HG02571 (cell line): Measurements from ENCODE around the gene RPP30.
"Not testable (repeated sequence)": the region's sequence is repeated elsewhere in the genome, so short reads cannot be mapped to it uniquely, and the experiment has no call there.

Experiments
- ATAC-seq: cut with Tn5 transposase; IDR thresholded peaks from one replicate; pipeline ENCODE4 v1.9.1; 2021; ENCODE audit warnings: mild to moderate bottlenecking, moderate library complexity; ENCODE audit not compliant: unreplicated experiment

Gene RPP30

DNA sequence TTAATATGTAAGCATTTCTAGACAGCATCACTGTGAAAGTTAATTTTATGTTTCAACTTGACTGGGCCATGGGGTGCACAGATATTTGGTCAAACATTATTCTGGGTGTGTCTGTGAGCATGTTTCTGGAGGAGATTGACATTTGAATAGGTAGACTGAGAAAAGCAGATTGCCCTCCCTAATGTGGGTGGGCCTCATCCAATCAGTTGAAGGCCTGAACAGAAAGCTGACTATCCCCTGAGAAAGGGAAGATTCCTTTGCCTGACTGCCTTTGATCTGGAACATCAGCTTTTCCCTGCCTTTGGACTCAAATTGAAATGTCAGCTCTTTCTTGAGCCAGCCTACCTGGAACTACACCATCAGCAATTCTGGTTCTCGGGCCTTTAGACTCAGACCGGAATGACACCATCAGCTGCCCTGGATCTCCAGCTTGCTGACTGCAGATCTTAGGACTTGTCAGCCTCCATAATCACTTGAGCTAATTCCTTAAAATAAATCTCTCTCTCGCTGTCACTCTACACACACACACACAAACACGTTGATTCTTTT is 5.7 kb upstream of the RPP30 start:
- no peak for ATAC-seq

- peak; percentile 64 for ATAC-seq
Observed at GRCh38 chr10:90871279-90871765, 452 bp upstream of the RPP30 start.

- ATAC-seq: no peak
Observed at GRCh38 chr10:90872648-90873020, 860 bp downstream of the RPP30 start.

- ATAC-seq: no peak
Observed at GRCh38 chr10:90879062-90879461, 7.3 kb downstream of the RPP30 start.

DNA sequence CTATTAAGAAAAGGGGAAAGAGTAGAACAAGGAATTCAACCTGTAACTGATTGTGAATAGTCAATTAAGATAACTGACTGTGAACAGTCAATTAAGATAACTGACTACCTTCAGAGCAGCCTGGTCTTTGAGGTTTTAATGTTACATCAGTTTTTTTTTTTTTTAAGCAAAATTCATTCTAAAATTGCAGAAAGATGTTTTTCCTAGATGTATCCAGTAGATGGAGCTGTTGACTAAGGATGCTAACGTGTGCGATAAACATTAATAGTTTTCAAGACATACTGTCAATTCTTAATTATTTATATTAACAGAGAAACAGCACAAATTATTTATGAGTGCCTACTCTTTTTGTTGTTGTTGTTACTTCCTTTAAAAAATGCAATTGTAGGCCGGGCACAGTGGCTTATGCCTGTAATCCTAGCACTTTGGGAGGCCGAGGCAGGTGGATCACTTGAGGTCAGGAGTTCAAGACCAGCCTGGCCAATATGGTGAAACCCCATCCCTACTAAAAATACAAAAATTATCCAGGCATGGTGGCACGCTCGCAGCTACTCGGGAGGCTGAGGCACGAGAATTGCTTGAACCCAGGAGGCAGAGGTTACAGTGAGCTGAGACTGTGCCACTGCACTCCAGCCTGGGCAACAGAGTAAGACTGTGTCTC is 8.4 kb downstream of the RPP30 start:
- not testable (repeated sequence) for ATAC-seq

DNA sequence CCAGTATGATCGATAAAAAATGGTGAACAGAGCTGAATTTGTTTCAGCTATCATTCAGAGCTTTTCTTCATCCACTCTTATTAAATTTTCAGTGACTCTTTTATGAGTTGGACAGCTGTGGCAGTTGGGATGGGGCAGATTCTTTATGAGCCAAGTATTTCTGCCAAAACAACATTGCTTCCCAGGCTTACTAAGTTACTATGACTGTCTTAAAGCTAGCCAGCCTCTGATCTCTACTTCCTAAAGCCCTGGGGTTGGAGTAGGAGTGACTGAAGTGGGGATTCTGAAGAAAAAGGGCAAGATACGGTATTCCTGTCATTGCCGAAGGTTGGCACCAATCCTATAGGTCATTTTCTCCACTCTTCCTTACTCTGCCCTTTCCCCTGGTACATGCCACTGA is 12.7 kb downstream of the RPP30 start:
- no peak for ATAC-seq

DNA sequence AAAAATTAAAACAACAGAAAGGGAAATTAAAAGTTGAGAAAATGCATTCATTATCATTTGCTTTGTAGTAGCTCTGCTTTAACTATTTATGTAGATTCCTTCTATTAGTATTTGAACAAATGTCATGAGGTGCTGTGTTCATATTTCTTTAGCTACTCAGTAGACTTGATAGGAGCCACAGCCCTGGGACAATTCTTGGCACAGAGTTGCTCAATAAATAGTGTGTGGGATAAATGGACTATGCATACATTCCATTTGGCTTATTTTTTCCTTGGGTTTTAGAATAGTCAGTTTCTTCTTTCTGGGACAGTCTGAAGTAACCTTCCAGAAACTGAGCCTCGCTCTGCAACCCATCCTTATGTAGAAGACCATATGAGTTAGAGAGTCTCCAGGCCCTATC is 13.4 kb downstream of the RPP30 start:
- no peak for ATAC-seq

DNA sequence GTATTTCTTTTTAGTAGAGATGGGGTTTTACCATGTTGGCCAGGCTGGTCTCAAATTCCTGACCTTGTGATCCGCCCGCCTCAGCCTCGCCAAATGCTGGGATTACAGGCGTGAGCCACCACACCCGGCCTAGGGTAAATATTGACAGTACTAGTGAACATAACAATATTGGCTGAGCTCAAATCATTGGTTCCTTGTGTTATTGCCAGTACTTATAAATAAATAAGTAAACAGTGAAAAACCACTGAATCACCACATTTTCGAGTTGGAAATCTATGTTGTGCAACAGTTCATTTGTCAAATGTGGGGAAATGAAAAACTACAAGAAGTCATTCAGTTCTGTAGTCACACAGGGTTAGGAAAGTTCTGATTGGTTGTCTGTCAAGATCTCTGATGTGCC is 15.8 kb downstream of the RPP30 start:
- no peak for ATAC-seq

- ATAC-seq: no peak
Observed at GRCh38 chr10:90888387-90888786, 16.6 kb downstream of the RPP30 start.

- ATAC-seq: no peak
Observed at GRCh38 chr10:90889636-90890035, 17.9 kb downstream of the RPP30 start.

GRCh38 chr10:90890347-90890746 is 18.6 kb downstream of the RPP30 start:
- no peak for ATAC-seq

GRCh38 chr10:90893190-90893589 is 21.4 kb downstream of the RPP30 start:
- ATAC-seq: no peak

DNA sequence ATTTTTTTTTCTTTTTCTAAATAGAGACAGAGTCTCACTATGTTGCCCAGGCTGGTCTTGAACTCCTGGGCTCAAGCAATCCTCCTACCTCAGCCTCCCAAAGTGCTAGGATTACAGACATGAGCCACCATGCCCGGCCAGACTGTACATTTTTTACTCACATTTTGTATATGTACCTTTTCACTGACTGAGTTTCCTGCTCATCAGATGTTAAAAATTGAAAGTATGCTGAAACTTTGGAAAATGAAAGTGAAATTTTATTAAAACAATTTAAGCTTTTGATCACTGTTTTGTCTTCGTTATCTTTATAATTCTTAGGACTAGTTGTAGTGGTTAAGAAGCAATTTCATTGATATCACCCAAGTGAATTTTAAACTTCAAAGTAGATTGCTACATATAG is 25.1 kb downstream of the RPP30 start:
- not testable (repeated sequence) for ATAC-seq

- ATAC-seq: no peak
Observed at GRCh38 chr10:90905925-90906324, 34.2 kb downstream of the RPP30 start.

DNA sequence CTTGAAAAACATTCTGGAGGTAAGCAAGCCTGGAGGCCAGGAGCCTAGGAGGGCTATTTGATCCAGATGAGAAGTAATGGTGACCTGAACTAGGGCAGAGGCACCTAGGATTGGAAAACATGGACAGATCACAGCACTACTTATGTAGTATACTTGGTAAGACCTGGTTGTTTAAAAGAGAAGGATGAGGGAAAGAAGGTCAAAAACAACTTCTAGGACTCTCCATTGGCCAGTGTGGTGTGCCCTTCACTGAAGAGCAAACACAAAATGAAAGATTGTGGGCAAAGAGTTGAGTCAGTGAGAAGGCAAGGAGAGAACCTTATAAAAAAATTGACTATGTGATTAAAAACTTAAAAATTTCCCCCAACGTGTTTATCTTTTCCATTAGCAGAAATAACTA is 34.8 kb downstream of the RPP30 start:
- no peak for ATAC-seq

DNA sequence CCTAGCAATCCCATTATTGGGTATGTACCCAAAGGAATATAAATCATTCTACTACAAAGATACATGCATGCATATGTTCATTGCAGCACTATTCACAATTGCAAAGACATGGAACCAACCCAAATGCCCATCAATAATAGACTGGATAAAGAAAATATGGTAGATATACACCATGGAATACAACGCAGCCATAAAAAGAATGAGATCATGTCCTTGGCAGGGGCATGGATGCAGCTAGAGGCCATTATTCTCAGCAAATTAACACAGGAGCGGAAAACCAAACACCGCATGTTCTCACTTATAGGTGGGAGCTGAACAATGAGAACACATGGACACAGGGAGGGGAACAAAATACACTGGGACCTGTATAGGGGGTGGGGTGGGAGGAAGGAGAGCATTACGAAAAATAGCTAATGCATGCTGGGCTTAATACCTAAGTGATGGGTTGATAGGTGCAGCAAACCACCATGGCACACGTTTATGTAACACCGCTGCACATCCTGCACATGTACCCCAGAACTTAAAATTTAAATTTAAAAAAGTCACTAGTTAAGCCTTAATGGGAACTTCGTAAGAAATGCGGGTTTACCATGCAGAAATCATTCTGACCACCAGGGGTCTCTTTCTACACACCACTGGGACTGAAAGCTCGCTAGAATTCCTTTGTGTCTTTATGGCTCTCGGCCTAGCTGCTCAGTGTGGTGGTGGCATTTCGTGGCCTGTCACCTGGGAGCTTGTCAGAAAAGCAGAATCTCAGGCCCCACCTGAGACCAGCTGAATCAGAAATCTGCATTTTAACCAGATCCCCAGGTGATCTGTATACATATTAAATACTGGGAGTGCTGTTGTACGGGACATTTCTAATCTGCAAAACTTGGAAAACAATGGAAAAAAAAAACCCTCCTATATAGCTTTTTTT is 39.6 kb downstream of the RPP30 start:
- peak; percentile 80 for ATAC-seq

DNA sequence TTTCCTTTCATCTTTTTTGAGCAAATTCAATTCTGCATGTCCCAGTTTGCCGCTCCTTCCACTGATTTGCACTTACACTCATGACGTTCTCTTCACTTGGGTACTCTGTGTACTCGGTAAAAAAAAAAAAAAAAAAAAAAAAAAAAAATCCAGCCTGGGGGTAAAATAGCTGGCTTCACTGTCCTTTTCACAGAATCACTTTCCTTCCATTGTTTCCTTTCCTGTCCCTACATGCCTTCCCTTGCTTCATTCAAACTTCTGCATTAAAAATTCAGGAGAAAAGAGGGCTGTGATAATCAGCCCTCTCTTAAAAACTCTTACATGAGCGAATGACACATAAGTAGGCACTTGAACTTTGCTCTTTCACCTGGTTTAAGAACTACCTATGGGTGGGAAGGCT is 40.4 kb downstream of the RPP30 start:
- ATAC-seq: no peak

DNA sequence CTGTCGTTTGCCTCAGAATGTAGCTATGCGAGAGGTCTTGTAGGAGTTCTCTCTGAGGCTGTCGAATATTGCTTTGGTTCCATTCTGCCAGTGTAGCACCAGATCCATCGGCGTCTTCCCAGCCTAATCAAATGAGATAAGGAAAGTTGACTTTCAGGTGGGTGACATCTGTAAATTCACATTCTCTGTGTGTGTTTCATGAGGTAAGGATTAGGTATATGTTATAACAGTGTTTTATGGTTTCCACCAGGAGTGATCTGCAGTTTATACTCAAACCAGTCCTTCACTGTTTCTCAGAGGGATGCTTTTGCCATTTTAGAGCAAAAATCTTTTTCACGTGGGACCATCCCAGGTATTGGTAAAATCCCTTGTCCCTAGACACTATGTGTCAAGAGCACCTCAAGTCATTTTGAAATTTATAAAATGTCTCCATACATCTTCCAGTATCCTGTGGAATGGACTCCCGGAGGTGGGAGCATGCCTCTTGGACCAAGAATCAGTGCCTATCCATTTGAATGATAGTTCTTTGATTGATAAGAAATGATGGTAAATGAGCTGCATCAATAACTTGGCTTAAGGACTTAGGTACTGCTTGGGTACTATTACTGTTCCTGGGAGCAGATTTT is 41.2 kb downstream of the RPP30 start:
- no peak for ATAC-seq

DNA sequence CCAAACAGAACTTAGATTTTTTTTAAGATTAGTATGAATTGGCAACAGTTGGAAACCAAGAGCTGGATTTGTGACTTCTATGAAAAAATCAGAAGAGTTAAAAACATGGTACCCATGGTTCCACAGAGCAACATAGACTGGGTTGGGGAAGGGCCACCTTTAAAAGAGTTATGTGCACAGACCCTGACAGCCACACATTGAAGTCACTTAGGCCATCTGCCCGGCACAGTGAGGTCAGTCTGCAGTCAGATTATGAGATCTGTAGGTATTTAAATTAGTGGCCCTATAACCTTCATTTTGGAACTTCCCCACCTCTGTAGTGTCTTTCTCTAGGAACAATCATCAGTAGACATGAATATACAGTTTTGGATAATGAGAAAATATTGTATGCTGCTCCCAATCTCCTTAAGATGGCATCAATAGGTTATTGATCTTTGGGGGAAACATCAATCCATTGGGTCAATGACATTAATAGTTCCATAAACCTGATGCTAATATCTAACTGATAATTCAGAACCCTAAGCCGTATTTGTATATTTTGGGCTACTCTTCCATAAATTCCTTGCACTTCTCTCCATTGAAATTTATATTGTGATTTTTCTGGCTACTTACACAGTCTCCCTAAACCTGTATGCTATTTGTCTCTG is 42.1 kb downstream of the RPP30 start:
- no peak for ATAC-seq

GRCh38 chr10:90914992-90915765 is 43.4 kb downstream of the RPP30 start:
- ATAC-seq: no peak
